ENCODE measurements around the gene MICAL2. TPM values are rescaled to one million over a fixed set of nuclear protein-coding genes. Genes with fewer than 3 reads are reported as not detected.

MICAL2 gene
- total and polyA plus RNA-seq, 2 donors (not counting 1 experiment from before 2014, with no cell fraction given): 0.32 to 0.40 TPM

- H3K27ac ChIP-seq (ENCODE audit: low read length in 2 of 2): no peak overlapping the region
- no peak overlapping the region for H3K4me3 ChIP-seq (ENCODE audit: control extremely low read depth in 1 of 5, extremely low read depth in 1 of 5, insufficient read depth in 1 of 5, low read depth in 2 of 5, low read length in 4 of 5)
- intact Hi-C loops (cut with micrococcal nuclease): no loop called here
- ChIA-PET POLR2A (no interaction called here), CTCF (no interaction called here)
- Mint-ChIP-seq H3K9me3 (ENCODE audit: insufficient read depth) (no peaks in the 10 kb centered on the region), H3K4me3 (no peak overlapping the region), H3K27ac (no peak overlapping the region), H3K27me3 (peaks cover 10% of the 10 kb centered on the region), H3K4me1 (no peaks in the 10 kb centered on the region)
- H3K79me2 ChIP-seq (ENCODE audit: control insufficient read depth, insufficient read depth, low read length): no peaks in the 10 kb centered on the region
- no CpG with 5 or more reads among the region's 1 CpG for WGBS (ENCODE audit: insufficient coverage)
- no peaks in the 10 kb centered on the region for H3K36me3 ChIP-seq (replicated peaks in 1 of 2; ENCODE audit: control extremely low read depth in 1 of 2, control insufficient read depth in 1 of 2, extremely low read depth in 1 of 2, insufficient read depth in 2 of 2, low read length in 1 of 2)
- TF ChIP-seq CTCF (IDR thresholded peaks at IDR 0.05) (no peak), EZH2 (IDR thresholded peaks at IDR 0.05; ENCODE audit: borderline replicate concordance, insufficient read depth, low read depth, low read length, poor library complexity, severe bottlenecking) (no peak)
- ATAC-seq (ENCODE audit: low read depth) (no peak), DNase-seq (no peak)
- H3K9me3 ChIP-seq (ENCODE audit: control extremely low read depth in 1 of 3, control insufficient read depth in 2 of 3, insufficient read depth in 1 of 3, low read length in 2 of 3): no peaks in the 10 kb centered on the region
- no peak overlapping the region for H3K9ac ChIP-seq (ENCODE audit: low read length)
- no peaks in the 10 kb centered on the region for H4K20me1 ChIP-seq (ENCODE audit: control insufficient read depth, insufficient read depth, low read length, poor library complexity, severe bottlenecking)
- no peak overlapping the region for H2AFZ ChIP-seq (ENCODE audit: insufficient read depth, low read depth, low read length, poor library complexity, severe bottlenecking)
- no peak overlapping the region for H3K4me2 ChIP-seq (replicated peaks; ENCODE audit: low read depth, low read length, poor library complexity, severe bottlenecking)
- no peaks in the 10 kb centered on the region for H3K27me3 ChIP-seq (replicated peaks in 1 of 4; ENCODE audit: control extremely low read depth in 1 of 4, control insufficient read depth in 3 of 4, insufficient read depth in 4 of 4, low read length in 3 of 4)
- H3K4me1 ChIP-seq (ENCODE audit: control insufficient read depth in 2 of 2, insufficient read depth in 2 of 2, low read length in 2 of 2): no peaks in the 10 kb centered on the region
Measured at GRCh38 chr11:12162652-12163051, 52.3 kb downstream of the MICAL2 start.

GRCh38 chr11:12163181-12163941 lies 53.0 kb downstream of the MICAL2 start:
- Mint-ChIP-seq H3K27me3 (peaks cover 10% of the 10 kb centered on the region), H3K9me3 (ENCODE audit: insufficient read depth) (no peaks in the 10 kb centered on the region), H3K4me1 (no peaks in the 10 kb centered on the region), H3K4me3 (no peak overlapping the region), H3K27ac (no peak overlapping the region)
- H3K27me3 ChIP-seq (replicated peaks in 1 of 4; ENCODE audit: control extremely low read depth in 1 of 4, control insufficient read depth in 3 of 4, insufficient read depth in 4 of 4, low read length in 3 of 4): no peaks in the 10 kb centered on the region
- 88% methylated on average over 11 of the region's 13 CpGs for WGBS (ENCODE audit: insufficient coverage)
- no peak overlapping the region for H3K27ac ChIP-seq (ENCODE audit: low read length in 2 of 2)
- no peak for TF ChIP-seq EZH2 (IDR thresholded peaks at IDR 0.05; ENCODE audit: borderline replicate concordance, insufficient read depth, low read depth, low read length, poor library complexity, severe bottlenecking)
- TF ChIP-seq CTCF (IDR thresholded peaks at IDR 0.05): no peak
- H3K4me2 ChIP-seq (replicated peaks; ENCODE audit: low read depth, low read length, poor library complexity, severe bottlenecking): no peak overlapping the region
- ATAC-seq (ENCODE audit: low read depth) (no peak), DNase-seq (no peak)
- H3K4me1 ChIP-seq (ENCODE audit: control insufficient read depth in 2 of 2, insufficient read depth in 2 of 2, low read length in 2 of 2): no peaks in the 10 kb centered on the region
- H3K36me3 ChIP-seq (replicated peaks in 1 of 2; ENCODE audit: control extremely low read depth in 1 of 2, control insufficient read depth in 1 of 2, extremely low read depth in 1 of 2, insufficient read depth in 2 of 2, low read length in 1 of 2): no peaks in the 10 kb centered on the region
- no peak overlapping the region for H3K9ac ChIP-seq (ENCODE audit: low read length)
- H4K20me1 ChIP-seq (ENCODE audit: control insufficient read depth, insufficient read depth, low read length, poor library complexity, severe bottlenecking): no peaks in the 10 kb centered on the region
- intact Hi-C loops (cut with micrococcal nuclease): no loop called here
- H3K79me2 ChIP-seq (ENCODE audit: control insufficient read depth, insufficient read depth, low read length): no peaks in the 10 kb centered on the region
- no peaks in the 10 kb centered on the region for H3K9me3 ChIP-seq (ENCODE audit: control extremely low read depth in 1 of 3, control insufficient read depth in 2 of 3, insufficient read depth in 1 of 3, low read length in 2 of 3)
- ChIA-PET CTCF (no interaction called here), POLR2A (no interaction called here)
- no peak overlapping the region for H3K4me3 ChIP-seq (ENCODE audit: control extremely low read depth in 1 of 5, extremely low read depth in 1 of 5, insufficient read depth in 1 of 5, low read depth in 2 of 5, low read length in 4 of 5)
- no peak overlapping the region for H2AFZ ChIP-seq (ENCODE audit: insufficient read depth, low read depth, low read length, poor library complexity, severe bottlenecking)

Measured in B cell (primary cell).